Fibroblast of the aortic adventitia (primary cell): Measurements from ENCODE around the gene PSD4. TPM values are rescaled to one million over a fixed set of nuclear protein-coding genes. Genes with fewer than 3 reads are reported as not detected.
A peak's percentile ranks its signal among the peaks of the same experiment; 100 is the strongest.

Experiments used
- DNase-seq: peaks from one replicate; pipeline ENCODE4 v3.0.0-alpha.2; 2010; ENCODE audit warnings: low read depth
- H3K4me3 ChIP-seq: 2 replicates; pipeline ENCODE4 v1.5.1; 2011; ENCODE audit warnings: low read depth, mild to moderate bottlenecking, control low read depth, low read length, moderate library complexity
- total RNA-seq: library from RNA; depleted of rRNA; stranded (reverse); fragments of >200 nt; gene quantifications from 2 replicates; pipeline ENCODE4 v1.2.3, GENCODE V29; 2012; ENCODE audit warnings: low replicate concordance
- TF ChIP-seq, protein P1 (sequence below): IDR thresholded peaks from 2 replicates; pipeline ENCODE4 v1.5.1; 2011; ENCODE audit warnings: mild to moderate bottlenecking, low read length, control low read depth, inconsistent platforms; ENCODE audit not compliant: insufficient read depth

Gene PSD4
- total RNA-seq, 1 donor, result 5.1 TPM

DNA sequence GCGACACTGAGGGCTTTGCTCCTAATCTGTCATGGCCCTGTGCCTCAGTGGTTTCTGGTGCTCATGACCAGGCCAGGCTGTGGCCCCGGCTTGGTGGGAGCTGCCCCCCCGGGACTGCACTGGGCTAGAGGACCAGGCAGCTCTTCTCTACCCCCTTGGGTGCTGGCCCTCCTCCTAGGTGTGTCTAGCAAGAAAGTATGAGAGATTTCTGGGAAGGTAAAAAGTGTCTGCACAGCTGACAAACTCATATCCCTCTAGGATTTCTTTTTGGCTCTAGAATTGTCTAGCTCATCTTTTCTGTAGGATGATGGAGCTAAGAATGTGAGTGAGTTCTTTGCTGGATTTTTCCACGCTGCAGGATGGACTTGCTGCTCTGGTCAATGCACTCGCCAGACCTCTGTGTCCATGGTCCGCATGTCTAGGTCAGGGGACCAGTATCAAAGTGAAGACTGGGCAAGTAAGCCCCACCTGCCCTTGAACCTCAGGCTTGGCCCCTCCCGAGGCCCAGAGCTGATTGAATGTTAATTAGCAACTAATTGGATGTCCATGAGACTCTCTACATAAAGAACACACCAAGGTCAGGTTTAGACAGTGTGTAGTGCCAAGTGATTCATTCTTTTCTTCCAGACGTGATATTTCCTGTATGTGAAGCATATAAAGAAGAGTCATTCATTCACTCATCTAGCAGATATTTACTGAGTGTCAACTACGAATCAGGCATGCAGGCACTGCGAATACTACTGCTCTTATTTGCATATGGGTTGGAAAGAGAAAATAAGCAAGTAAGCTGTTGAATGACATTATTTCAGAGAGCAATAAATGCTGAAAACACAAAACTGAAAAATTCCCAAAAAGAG, 15.6 kb upstream of the PSD4 start:
- DNase-seq, result peak; percentile 17
- no peak overlapping the region for H3K4me3 ChIP-seq
- TF ChIP-seq, protein P1, sequence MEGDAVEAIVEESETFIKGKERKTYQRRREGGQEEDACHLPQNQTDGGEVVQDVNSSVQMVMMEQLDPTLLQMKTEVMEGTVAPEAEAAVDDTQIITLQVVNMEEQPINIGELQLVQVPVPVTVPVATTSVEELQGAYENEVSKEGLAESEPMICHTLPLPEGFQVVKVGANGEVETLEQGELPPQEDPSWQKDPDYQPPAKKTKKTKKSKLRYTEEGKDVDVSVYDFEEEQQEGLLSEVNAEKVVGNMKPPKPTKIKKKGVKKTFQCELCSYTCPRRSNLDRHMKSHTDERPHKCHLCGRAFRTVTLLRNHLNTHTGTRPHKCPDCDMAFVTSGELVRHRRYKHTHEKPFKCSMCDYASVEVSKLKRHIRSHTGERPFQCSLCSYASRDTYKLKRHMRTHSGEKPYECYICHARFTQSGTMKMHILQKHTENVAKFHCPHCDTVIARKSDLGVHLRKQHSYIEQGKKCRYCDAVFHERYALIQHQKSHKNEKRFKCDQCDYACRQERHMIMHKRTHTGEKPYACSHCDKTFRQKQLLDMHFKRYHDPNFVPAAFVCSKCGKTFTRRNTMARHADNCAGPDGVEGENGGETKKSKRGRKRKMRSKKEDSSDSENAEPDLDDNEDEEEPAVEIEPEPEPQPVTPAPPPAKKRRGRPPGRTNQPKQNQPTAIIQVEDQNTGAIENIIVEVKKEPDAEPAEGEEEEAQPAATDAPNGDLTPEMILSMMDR, result no peak

GRCh38 chr2:113158884-113159553, 14.8 kb upstream of the PSD4 start:
- DNase-seq, result no peak
- no peak overlapping the region for H3K4me3 ChIP-seq
- TF ChIP-seq, protein P1, result no peak

GRCh38 chr2:113160248-113160647, 13.5 kb upstream of the PSD4 start:
- TF ChIP-seq, protein P1, result no peak
- no peak for DNase-seq
- H3K4me3 ChIP-seq, result no peak overlapping the region

DNA sequence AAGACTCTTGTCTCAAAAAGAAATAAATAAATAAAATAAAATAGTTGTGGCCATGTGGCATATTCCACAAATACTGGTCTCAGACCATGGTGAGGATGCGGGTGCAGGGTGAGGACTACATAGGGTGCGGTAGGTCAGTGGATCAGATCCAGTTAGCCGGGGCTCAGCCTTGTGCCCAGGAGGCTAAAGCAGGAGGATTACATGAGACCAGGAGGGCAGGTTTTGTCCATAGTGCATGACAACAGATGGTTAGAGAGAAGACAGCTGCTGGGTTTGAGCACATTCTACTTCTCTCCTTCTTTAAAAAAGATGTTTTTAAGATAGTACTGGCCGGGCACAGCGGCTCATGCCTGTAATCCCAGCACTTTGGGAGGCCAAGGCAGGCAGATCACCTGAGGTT, 12.8 kb upstream of the PSD4 start:
- TF ChIP-seq, protein P1, result no peak
- H3K4me3 ChIP-seq, result no peak overlapping the region
- no peak for DNase-seq

DNA sequence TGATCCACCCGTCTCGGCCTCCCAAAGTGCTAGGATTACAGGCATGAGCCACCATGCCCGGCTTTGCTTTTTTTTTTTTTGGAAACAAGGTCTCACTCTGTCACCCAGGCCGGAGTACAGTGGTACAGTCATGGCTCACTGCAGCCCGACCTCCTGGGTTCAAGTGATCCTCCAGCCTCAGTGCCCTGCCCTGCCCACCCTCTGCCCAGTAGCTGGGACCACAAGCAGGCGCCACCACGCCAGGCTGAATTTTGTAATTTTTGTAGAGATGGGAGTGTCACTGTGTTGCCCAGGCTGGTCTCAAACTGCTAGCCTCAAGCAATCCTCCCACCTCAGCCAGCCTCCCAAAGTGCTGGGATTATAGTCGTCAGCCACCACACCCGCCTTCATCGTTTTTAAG, 11.6 kb upstream of the PSD4 start:
- DNase-seq, result no peak
- TF ChIP-seq, protein P1, result no peak
- H3K4me3 ChIP-seq, result no peak overlapping the region

- no peak for DNase-seq
- TF ChIP-seq, protein P1, result no peak
Observed at GRCh38 chr2:113162869-113163268, 10.9 kb upstream of the PSD4 start.

More at GRCh38 chr2:113162869-113163268, 10.9 kb upstream of the PSD4 start:
- no peak overlapping the region for H3K4me3 ChIP-seq
